Prostate gland (tissue), 2 donors: ENCODE measurements around the gene PNPLA7. TPM values are rescaled to one million over a fixed set of nuclear protein-coding genes. Genes with fewer than 3 reads are reported as not detected.
"Not testable (repeated sequence)": the region's sequence is repeated elsewhere in the genome, so short reads cannot be mapped to it uniquely, and the experiment has no call there.

Source experiments
- DNase-seq: peaks from one replicate; pipeline ENCODE4 v3.0.0-alpha.2; 2019; ENCODE audit warnings: low spot score
- H3K27ac ChIP-seq, 2 donors: fragments of 200-600 bp; sonication (generic); 2 replicates each; pipeline ENCODE4 v1.5.1; 2017 to 2019
- H3K27me3 ChIP-seq: fragments of 200-600 bp; sonication (generic); replicated peaks from 2 replicates; pipeline ENCODE4 v1.5.1; 2019; ENCODE audit not compliant: insufficient read depth
- H3K36me3 ChIP-seq, 2 donors: fragments of 200-600 bp; sonication (generic); 1 replicate in 1 of 2; 2 replicates in 1 of 2; pipeline versions ENCODE4 v1.5.1 to v1.8.1; 2017 to 2019
- H3K4me1 ChIP-seq: fragments of 200-600 bp; sonication (generic); replicated peaks from 2 replicates; pipeline ENCODE4 v1.5.1; 2019
- H3K4me3 ChIP-seq, 2 donors: fragments of 200-600 bp; sonication (generic); 2 replicates each; pipeline ENCODE4 v1.5.1; 2017 to 2019
- H3K9me3 ChIP-seq: fragments of 200-600 bp; sonication (generic); 2 replicates; pipeline ENCODE4 v1.5.1; 2017
- CTCF ChIP-seq, 4 experiments: fragments of 200-600 bp in 2 of 4; fragments of 450-650 bp in 2 of 4; sonication (generic) in 2 of 4; IDR thresholded peaks; 1 replicate in 3 of 4; 2 replicates in 1 of 4; pipeline ENCODE4 v1.5.1; 2016 to 2019; ENCODE audit warnings: antibody characterized with exemption in 4 of 4, mild to moderate bottlenecking in 2 of 4, moderate library complexity in 2 of 4
- POLR2A ChIP-seq: fragments of 450-650 bp; IDR thresholded peaks from one replicate; pipeline ENCODE4 v1.6.1; 2016; ENCODE audit warnings: antibody characterized with exemption, mild to moderate bottlenecking
- POLR2AphosphoS5 ChIP-seq: sonication (generic); formaldehyde crosslinking; IDR thresholded peaks from one replicate; pipeline ENCODE4 v1.6.1; 2017; ENCODE audit warnings: antibody characterized with exemption
- WGBS: methylation state at CpG from one replicate; pipeline ENCODE4 v1.1.5; 2018; 5-methylcytosine and 5-hydroxymethylcytosine counted together
- intact Hi-C: fragments of 100-400 bp; cut with DNase I; formaldehyde crosslinking; loops from one replicate; pipeline ENCODE4 v1.14.2; 2022
- total RNA-seq, 2 donors: library from RNA; depleted of rRNA; stranded (reverse); fragments of >200 nt; gene quantifications; one replicate each; pipeline ENCODE4 v1.1.0, GENCODE V29; 2016

PNPLA7 gene
- total RNA-seq, 2 donors from 2014 or later: 34.2 to 64.3 TPM

- DNase-seq: no peak
- TF ChIP-seq CTCF (IDR thresholded peaks at IDR 0.05) (no peak), POLR2A (no peak), POLR2AphosphoS5 (no peak)
- H3K4me1 ChIP-seq: no peaks in the 10 kb centered on the region
- no peak overlapping the region for H3K27ac ChIP-seq
- no peaks in the 10 kb centered on the region for H3K27me3 ChIP-seq
- intact Hi-C loops: loop anchor here (5.0 to 10.0 kb wide), 2 partner anchors 94 to 227 kb away; no protein-coding TSS in a partner anchor
- H3K9me3 ChIP-seq: no peaks in the 10 kb centered on the region
- no peaks in the 10 kb centered on the region for H3K36me3 ChIP-seq
- 86% methylated on average over 17 of the region's 18 CpGs for WGBS
- H3K4me3 ChIP-seq: no peak overlapping the region
These were observed 28.7 kb downstream of the PNPLA7 start for GRCh38 chr9:137521405-137521985.

- 85% methylated on average over 30 of the region's 30 CpGs for WGBS
- no peak for DNase-seq
- Histone ChIP-seq H3K4me1 (no peaks in the 10 kb centered on the region), H3K27ac (no peak overlapping the region), H3K9me3 (no peaks in the 10 kb centered on the region), H3K36me3 (no peaks in the 10 kb centered on the region), H3K4me3 (no peak overlapping the region), H3K27me3 (no peaks in the 10 kb centered on the region)
- TF ChIP-seq CTCF (IDR thresholded peaks at IDR 0.05): no peak
- intact Hi-C loops: loop anchor here (5.0 to 10.0 kb wide), 2 partner anchors 94 to 226 kb away; no protein-coding TSS in a partner anchor
These were observed 29.4 kb downstream of the PNPLA7 start for GRCh38 chr9:137520614-137521404.

- H3K36me3 ChIP-seq: no peaks in the 10 kb centered on the region
- no peak overlapping the region for H3K27ac ChIP-seq
- H3K4me1 ChIP-seq: no peaks in the 10 kb centered on the region
- no peaks in the 10 kb centered on the region for H3K9me3 ChIP-seq
- TF ChIP-seq POLR2A (no peak), CTCF (IDR thresholded peaks at IDR 0.05) (no peak), POLR2AphosphoS5 (no peak)
- no peaks in the 10 kb centered on the region for H3K27me3 ChIP-seq
- no peak for DNase-seq
- H3K4me3 ChIP-seq: no peak overlapping the region
- intact Hi-C loops: no loop called here
- WGBS: 93% methylated on average over 10 of the region's 10 CpGs
These were observed 30.6 kb downstream of the PNPLA7 start for GRCh38 chr9:137519553-137519952.

- H3K27me3 ChIP-seq, H3K9me3 ChIP-seq, intact Hi-C loops, H3K4me1 ChIP-seq, H3K4me3 ChIP-seq, DNase-seq, H3K27ac ChIP-seq, H3K36me3 ChIP-seq: not testable (repeated sequence)
- WGBS: 87% methylated on average over 13 of the region's 13 CpGs
These were observed 31.3 kb downstream of the PNPLA7 start for GRCh38 chr9:137518661-137519459.

- H3K9me3 ChIP-seq: no peaks in the 10 kb centered on the region
- TF ChIP-seq POLR2AphosphoS5 (no peak), POLR2A (no peak), CTCF (IDR thresholded peaks at IDR 0.05) (no peak)
- H3K27me3 ChIP-seq: no peaks in the 10 kb centered on the region
- 90% methylated on average over 10 of the region's 10 CpGs for WGBS
- no peak overlapping the region for H3K4me3 ChIP-seq
- no peak for DNase-seq
- H3K27ac ChIP-seq: no peak overlapping the region
- no peaks in the 10 kb centered on the region for H3K4me1 ChIP-seq
- no peaks in the 10 kb centered on the region for H3K36me3 ChIP-seq
- intact Hi-C loops: no loop called here
These were observed 33.9 kb downstream of the PNPLA7 start for GRCh38 chr9:137516144-137516917.
